Activated effector memory CD4-positive, alpha-beta T cell treated with Interleukin-2 at 50 U/mL for 16 hours (primary cell): ENCODE measurements around the gene UBE2J2.

Experiments
- DNase-seq: peaks from one replicate; pipeline ENCODE4 v3.0.0-alpha.2; 2020

UBE2J2 gene

GRCh38 chr1:1295154-1295923 is 21.7 kb upstream of the UBE2J2 start:
- no peak for DNase-seq

- DNase-seq: no peak
These were observed 20.7 kb upstream of the UBE2J2 start for GRCh38 chr1:1294250-1294890.

GRCh38 chr1:1293263-1294249 is 19.9 kb upstream of the UBE2J2 start:
- DNase-seq: no peak

GRCh38 chr1:1292851-1293250 is 19.2 kb upstream of the UBE2J2 start:
- no peak for DNase-seq

GRCh38 chr1:1292442-1292779 is 18.8 kb upstream of the UBE2J2 start:
- no peak for DNase-seq

- DNase-seq: peak; percentile 54
These were observed 18.1 kb upstream of the UBE2J2 start for GRCh38 chr1:1291548-1292441.

- no peak for DNase-seq
These were observed 17.4 kb upstream of the UBE2J2 start for GRCh38 chr1:1291023-1291528.

- peak; percentile 28 for DNase-seq
These were observed 16.6 kb upstream of the UBE2J2 start for GRCh38 chr1:1290238-1290731.

- no peak for DNase-seq
These were observed 13.8 kb upstream of the UBE2J2 start for GRCh38 chr1:1287288-1288110.

- DNase-seq: no peak
These were observed 12.9 kb upstream of the UBE2J2 start for GRCh38 chr1:1286313-1287261.

GRCh38 chr1:1285611-1286311 is 12.1 kb upstream of the UBE2J2 start:
- no peak for DNase-seq

GRCh38 chr1:1285102-1285571 is 11.5 kb upstream of the UBE2J2 start:
- DNase-seq: no peak

- DNase-seq: no peak
These were observed 10.8 kb upstream of the UBE2J2 start for GRCh38 chr1:1284221-1285101.

GRCh38 chr1:1283821-1284220 is 10.2 kb upstream of the UBE2J2 start:
- DNase-seq: no peak

GRCh38 chr1:1282998-1283397 is 9.3 kb upstream of the UBE2J2 start:
- DNase-seq: no peak

GRCh38 chr1:1281533-1282321 is 8.1 kb upstream of the UBE2J2 start:
- no peak for DNase-seq
